HG02981 (cell line): ENCODE data around the gene DNAJC8.
A peak's percentile ranks its signal among the peaks of the same experiment; 100 is the strongest.

Source experiments
- ATAC-seq: cut with Tn5 transposase; IDR thresholded peaks from one replicate; pipeline ENCODE4 v1.9.1; 2021; ENCODE audit warnings: mild to moderate bottlenecking, moderate library complexity; ENCODE audit not compliant: unreplicated experiment

The DNAJC8 gene

DNA sequence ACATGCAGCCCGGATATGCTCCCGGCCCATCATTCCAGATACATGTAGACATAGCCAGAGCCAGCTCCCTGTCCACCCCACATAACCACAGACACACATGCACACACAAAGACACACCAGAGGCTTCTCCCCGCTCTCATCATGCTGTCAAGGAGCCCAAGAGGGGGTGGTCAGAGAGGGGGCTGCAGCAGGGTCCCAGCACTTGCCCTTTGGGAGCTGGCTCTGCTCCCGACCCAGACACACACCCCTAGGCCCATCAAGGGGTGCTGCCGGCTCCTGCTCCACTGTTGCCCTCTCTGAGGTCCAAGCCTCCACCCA lies 58.9 kb downstream of the DNAJC8 start:
- no peak for ATAC-seq

DNA sequence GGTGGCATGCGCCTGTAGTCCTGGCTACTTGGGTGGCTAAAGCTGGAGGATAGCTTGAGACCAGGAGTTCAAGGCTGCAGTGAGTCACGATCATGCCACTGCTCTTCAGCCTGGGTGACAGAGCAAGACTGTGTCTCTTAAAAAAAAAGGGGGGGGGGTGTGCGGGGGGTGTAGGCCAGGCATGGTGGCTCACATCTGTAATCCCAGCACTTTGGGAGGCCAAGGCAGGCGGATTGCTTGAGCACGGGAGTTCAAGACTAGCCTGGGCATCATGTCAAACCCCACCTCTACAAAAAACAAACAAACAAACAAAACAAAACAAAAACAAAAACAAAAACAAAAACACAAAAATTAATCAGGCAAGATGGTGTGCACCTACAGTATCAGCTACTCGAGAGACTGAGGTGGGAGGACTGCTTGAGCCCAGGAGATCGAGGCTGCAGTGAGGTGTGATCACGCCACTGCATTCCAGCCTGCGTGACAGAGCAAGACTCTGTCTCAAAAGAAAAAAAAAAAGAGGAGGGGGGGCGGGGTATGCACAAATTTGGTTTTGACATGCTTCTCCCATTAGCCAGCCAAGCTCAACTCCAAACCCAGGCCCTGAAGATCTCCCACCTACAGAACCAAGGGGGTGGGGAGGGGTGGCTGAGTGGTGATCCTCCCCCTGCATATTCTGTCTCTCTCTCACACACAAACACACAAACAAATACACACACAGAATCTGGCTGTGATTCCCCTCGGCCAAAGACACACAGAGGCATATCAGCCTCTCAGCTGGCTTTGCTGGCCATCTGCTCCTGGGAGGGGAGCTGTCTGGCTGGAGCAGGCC lies 59.5 kb downstream of the DNAJC8 start:
- no peak for ATAC-seq

DNA sequence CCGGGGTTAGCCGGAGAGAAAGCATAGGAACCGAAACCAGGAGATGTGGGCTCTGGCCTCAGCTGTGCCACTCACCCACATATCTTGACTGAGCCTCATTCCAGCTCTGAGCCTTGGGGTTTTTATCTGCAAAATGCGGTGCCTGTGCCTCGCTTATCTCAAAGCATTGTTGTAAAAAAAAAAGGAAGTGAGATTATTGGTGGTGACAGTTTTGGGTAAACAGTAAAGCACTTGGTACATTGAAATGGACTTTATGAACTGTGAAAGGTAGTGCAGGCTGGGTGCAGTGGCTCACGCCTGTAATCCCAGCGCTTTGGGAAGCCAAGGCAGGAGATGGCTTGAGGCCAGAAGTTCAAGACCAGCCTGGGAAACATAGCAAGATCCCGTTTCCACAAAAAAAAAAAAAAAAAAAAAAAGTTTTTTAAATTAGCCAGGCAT lies 60.1 kb downstream of the DNAJC8 start:
- ATAC-seq, result peak; percentile 52

DNA sequence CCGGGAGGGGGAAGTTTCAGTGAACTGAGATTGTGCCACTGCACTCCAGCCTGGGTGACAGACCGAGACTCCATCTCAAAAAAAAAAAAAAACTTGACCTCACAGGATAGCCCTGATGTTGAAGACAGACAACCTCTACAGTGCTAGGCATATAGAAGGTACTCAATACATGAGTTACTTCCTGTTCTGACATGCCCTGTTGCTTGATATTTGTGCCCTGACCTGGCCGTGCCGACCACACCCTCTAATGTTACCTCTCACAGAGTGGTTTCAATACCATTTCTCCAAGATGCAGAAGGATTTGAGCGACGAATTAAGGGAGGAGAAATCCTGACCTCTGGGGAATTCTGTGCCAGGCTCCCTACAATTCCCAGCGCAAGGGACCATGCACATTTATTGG lies 61.6 kb downstream of the DNAJC8 start:
- no peak for ATAC-seq

DNA sequence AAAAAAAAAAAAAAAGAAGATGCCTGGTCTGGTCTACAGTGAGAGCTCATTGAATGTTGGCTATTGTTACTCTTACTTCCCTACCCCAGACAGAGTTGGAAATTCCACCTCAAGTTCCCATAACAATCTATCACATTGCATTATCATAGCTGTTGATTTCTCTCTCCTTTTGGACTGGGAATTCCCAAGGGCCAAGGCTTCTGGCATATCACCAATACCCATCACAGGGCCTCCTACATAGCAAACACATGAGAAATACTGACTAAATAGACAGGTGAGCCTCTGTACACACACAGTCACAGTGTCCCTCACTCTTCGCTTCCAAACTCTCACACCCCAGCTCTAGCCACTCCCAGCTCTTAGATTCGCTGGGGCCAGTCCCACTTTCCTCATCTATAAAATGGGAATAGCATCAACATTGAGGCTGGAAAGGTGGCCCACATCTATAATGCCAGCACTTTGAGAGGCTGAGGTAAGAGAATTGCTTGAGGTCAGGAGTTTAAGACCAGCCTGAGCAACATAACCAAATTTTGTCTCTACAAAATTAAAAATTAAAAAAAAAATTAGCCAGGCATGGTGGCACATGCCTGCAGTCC lies 62.7 kb downstream of the DNAJC8 start:
- no peak for ATAC-seq

DNA sequence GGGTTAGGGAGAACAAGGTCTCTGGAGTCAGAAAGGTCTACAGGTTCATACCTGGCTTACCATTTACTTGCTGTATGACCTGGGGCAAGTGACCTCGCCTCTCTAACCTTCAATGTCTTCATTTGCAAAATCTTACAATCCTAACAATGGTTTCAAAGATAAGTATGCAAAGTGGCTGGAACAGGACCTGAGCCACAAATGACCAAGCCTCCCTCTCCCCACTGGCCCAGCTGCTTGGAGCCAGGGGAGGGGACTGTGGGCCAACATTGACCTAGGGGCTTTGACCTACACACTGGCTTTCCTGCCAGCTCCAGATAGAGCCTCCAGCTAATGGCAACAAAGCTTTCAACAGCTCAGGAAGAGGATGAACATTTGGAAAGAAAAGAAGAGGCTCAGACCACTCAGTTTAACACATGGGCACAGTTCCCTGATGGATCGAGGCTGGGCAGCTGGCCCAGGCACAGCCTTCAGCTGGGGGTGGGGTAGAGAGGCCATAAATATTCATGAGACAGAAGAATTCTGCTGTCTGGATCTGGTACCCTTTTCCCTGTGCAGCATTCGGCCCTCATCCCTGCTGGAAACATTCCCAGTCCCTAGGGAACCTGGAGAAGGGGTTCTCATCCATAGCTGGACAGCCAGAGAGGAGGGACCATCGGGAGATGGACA lies 69.2 kb downstream of the DNAJC8 start:
- ATAC-seq, result no peak

DNA sequence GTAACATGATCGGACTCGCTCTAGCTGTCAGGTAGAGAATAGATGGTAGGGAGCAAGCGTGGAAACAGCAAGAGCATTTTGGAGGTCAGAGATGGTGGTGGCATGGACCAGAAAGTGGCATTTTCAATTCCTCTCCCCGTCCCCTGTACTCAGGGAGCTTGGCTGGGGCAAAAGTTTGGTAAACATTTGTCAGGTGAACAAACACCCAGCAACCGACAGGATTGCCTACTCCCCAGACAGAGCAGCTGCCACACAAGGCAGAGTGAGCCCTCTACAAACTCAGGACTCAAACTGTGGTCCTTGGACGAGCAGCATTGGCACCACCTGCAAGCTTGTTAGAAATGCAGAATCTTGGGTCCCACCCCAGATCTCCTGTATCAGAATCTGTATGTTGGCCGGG lies 70.7 kb downstream of the DNAJC8 start:
- no peak for ATAC-seq

DNA sequence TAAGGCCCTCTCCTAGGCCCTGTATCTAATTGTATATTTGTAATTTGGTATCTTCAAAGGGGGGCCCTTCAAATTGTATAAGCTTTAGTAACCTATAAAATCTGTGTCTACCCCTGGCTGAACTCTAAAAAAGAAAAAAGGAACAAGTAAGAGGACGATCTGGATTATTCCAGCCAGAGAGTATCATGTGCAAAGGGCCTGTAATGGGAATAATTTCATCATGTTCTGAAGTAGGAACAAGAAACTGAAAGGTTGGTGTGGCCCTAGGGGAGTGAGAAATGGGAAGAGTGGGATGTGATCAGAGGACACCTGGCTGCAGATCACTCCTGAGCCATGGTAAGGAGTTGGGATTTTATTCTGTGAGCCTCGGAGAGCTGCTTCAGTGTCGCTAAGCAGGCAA lies 71.1 kb downstream of the DNAJC8 start:
- ATAC-seq, result no peak

DNA sequence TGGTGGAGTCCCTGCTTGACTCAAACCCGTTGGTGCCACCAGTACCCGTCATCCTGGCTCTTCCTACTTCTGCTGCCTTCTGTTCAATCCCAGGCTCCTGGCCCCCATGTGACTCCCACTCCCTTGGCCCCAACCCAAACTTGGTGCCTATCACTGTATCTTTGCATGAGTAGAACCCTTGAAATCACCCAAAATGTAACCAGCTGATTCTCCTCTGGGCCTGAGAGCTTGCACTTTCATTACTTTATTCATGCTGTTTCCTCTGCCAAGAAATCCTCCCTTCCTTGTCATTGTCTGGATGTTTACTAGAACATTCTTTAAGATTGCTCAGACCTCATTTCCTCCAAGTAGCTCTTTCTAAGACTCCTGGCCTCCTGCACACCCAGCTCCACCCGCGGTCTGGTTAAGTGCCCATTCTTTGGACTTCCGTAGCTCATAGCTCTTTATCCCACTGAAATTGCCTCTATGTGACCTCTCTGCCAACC lies 72.0 kb downstream of the DNAJC8 start:
- no peak for ATAC-seq

DNA sequence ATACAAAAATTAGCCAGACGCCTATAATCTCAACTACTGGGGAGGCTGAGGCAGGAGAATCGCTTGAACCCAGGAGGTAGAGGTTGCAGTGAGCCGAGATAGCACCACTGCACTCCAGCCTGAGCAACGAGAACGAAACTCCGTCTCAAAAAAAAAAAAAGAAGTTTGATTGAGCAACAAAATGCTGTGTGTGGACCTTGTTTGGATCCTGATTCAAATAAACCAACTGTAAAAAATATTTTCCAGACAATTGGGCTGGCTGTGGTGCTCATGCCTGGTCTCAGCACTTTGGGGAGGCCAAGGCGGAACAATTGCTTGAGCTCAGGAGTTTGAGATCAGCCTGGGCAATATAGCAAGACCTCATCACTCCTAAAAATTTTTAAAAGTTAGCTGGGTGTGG lies 73.1 kb downstream of the DNAJC8 start:
- no peak for ATAC-seq

DNA sequence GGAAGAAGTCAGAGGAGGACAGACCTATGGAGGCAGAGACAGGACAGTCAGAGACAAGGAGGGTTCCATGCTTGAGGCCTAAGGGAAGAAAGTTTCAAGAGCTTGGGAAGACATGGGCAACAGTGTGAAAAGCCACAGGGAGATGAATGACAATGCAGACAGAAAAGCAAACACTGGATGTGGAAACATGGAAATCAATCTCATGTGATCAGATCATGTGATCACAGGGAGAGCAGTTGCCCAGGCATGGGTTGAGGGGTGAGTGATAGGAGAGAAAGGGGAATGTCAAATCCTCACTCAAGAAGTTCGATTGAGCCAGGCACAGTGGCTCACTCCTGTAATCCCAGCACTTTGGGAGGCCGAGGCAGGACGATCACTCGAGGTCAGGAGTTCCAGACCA lies 73.6 kb downstream of the DNAJC8 start:
- ATAC-seq, result no peak

DNA sequence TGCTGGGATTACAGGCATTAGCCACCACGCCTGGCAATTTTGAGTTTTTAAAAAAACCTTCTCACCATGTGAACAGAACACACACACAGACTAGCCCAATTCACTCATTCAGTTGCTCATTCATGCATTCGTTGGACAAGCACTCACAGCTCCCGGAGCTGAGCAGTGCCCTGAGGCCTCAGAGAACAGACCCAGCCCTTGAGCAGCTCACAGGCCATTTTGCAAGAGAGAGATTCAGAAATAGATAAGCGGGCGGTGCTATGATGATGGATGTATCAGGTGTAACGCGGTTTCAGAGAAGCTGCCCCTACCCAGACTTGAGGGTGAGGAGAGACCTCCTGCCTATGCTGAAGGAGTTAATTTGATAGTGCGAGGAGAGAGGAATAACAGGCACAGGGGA lies 74.9 kb downstream of the DNAJC8 start:
- ATAC-seq, result no peak

DNA sequence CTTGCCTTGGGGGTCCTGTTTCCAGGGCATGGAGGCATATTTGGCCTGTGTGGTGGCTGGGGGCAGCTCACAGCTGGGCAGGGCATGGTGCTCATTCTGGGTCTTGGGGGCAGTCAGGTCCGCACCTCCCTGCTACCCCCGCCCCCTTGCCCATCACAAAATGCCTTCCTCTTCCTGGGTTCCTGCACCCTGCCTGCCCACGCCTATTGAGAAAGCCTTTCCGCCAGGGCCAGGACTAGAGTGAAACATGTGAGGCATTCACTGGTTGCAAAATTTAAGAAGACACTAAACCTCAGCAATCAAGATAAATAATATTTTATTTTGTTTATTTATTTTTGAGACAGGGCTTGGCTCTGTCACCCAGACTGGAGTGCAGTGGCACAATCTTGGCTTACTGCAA lies 76.0 kb downstream of the DNAJC8 start:
- ATAC-seq, result no peak

DNA sequence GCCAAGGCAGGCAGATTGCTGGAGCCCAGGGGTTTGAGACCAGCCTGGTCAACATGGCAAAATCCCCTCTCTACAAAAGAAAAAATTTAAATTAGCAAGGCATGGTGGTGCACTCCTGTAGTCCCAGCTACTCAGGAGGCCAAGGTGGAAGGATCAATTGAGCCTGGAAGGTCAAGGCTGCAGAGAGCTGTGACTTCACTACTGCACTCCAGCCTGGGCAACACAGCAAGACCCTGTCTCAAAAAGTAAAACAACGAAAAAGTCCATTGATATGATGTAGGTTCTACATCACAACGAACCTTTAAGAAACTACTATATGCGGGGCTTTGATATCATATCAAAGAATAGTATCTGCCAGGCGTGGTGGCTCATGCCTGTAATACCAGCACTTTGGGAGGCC lies 77.2 kb downstream of the DNAJC8 start:
- no peak for ATAC-seq

DNA sequence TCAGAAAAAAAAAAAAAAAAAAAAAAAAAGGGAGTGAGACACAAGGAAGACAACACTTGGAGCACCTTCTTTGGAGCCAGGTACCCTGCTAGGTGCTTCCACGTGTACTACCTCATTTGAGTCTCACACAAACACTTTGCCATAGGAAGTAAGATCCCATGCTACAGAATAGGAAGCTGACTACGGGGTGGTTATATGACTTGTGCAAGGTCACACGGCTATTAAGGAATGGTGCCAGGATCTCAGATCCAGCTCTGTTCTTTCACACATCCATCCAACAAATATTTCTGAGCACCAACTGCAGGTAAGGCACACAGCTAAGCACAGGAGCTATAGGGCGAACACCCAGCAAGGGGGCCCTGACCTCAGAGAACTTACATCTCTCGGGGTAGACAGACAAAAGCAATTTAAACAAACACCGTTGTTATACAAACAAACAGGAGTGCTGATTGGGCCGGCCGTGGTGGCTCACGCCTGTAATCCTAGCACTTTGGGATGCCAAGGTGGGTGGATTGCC lies 78.7 kb downstream of the DNAJC8 start:
- no peak for ATAC-seq
